ENCODE data around the gene NCK2. TPM values are rescaled to one million over a fixed set of nuclear protein-coding genes. Genes with fewer than 3 reads are reported as not detected.
A peak's percentile ranks its signal among the peaks of the same experiment; 100 is the strongest.

Gene NCK2
- total and polyA plus RNA-seq, 2 of the 13 experiments (the other 11 are each of a cell fraction or from before 2014, with no cell fraction given) = 14.8 to 23.5 TPM

DNA sequence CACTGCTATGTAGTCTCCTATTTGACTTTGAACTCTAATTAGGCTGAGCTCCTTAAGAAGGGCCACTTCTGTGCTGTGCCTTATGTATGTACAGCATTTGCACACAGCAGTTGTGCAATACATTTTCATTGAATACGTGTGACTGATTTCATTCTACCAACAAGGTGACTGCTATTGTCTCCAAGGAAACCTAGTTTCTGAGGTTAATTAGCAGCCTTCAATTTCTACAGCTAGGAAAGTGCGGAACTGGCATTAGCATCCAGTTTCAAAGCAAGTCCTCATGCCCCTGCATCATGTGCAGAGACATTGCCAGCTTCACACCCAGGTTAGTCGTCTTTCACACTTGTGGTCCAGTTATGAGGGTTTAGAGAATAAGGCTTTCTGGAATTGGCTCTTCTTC lies 58.6 kb downstream of the NCK2 start:
- Histone ChIP-seq H2AFZ (ENCODE audit: low read length) (no peak overlapping the region), H3K4me2 (ENCODE audit: low read depth, low read length) (no peak overlapping the region), H3K27me3 (ENCODE audit: control insufficient read depth in 1 of 2, insufficient read depth in 2 of 2, low read length in 2 of 2) (no peaks in the 10 kb centered on the region), H3K36me3 (replicated peaks in 1 of 2; ENCODE audit: control insufficient read depth in 1 of 2, insufficient read depth in 2 of 2, low read length in 2 of 2) (no peaks in the 10 kb centered on the region), H4K20me1 (ENCODE audit: insufficient read depth, low read length) (no peaks in the 10 kb centered on the region; the same call in 1 of the 2 replicates), H3K9me3 (ENCODE audit: low read length) (no peaks in the 10 kb centered on the region), H3K79me2 (ENCODE audit: insufficient read depth, low read length) (peaks cover 8% of the 10 kb centered on the region), H3K4me3 (replicated peaks in 1 of 3; ENCODE audit: insufficient read depth in 1 of 3, low read depth in 2 of 3, low read length in 3 of 3) (no peak overlapping the region), H3K27ac (ENCODE audit: extremely low read length, insufficient read depth, low read length) (no peak overlapping the region), H3K9ac (ENCODE audit: insufficient read depth, low read depth, low read length) (no peak overlapping the region), H3K4me1 (ENCODE audit: insufficient read depth, low read length) (peaks cover 28% of the 10 kb centered on the region)
- DNase-seq (ENCODE audit: low spot score) (no peak), FAIRE-seq (no peak), ATAC-seq (no peak)
- TF ChIP-seq CEBPB (IDR thresholded peaks at IDR 0.05; ENCODE audit: borderline replicate concordance, low read depth, low read length) = peak; percentile 62; the same call in 1 of the 2 replicates
- no peak for TF ChIP-seq ZKSCAN5 (CRISPR knock-in tag; IDR thresholded peaks at IDR 0.05)
- TF ChIP-seq, protein P1, sequence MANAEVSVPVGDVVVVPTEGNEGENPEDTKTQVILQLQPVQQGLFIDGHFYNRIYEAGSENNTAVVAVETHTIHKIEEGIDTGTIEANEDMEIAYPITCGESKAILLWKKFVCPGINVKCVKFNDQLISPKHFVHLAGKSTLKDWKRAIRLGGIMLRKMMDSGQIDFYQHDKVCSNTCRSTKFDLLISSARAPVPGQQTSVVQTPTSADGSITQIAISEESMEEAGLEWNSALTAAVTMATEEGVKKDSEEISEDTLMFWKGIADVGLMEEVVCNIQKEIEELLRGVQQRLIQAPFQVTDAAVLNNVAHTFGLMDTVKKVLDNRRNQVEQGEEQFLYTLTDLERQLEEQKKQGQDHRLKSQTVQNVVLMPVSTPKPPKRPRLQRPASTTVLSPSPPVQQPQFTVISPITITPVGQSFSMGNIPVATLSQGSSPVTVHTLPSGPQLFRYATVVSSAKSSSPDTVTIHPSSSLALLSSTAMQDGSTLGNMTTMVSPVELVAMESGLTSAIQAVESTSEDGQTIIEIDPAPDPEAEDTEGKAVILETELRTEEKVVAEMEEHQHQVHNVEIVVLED (CRISPR knock-in tag; IDR thresholded peaks at IDR 0.05; ENCODE audit: borderline replicate concordance) = no peak
- WGBS (ENCODE audit: low lambda C conversion rate) = 93% methylated on average over 3 of the region's 3 CpGs
- no TSS peak for BruUV-seq (replicated peaks)
- ChIA-PET POLR2A (no interaction called here), CTCF (ENCODE audit: low intra/inter-chr PET ratio, low total read pairs) (no interaction called here)
- in situ Hi-C loops (cut with HindIII; ENCODE audit: extremely low pct_ligation_motif_present, low pct_unique_long_range_greater_than_20kb) (no loop called here), intact Hi-C loops (cut with micrococcal nuclease; ENCODE audit: unreplicated experiment) (loop anchor here (1.0 kb wide), 1 partner anchor 8 kb away; no protein-coding TSS in a partner anchor)

DNA sequence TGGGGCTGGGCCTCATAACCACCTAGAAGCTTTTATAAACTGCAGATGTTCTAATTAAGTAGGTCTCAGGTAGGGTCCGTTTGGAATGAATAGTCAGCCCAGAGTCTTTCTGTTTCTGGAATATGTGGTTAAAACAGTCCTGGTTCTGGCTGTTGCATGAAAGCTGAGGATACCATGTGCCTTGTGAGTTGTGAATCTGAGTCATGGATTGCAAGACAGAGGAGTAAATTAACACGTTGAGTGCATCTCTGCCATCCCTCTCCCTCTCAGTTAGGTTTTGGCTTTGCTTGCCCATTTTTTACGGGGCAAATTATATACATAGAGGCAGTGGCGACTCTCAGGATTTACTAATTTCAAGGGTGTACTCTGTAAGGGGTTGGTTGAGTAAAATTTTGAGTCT lies 59.1 kb downstream of the NCK2 start:
- BruUV-seq (replicated peaks) = no TSS peak
- TF ChIP-seq CHD2 (IDR thresholded peaks at IDR 0.05; ENCODE audit: low read depth, low read length) (no peak), ZNF263 (CRISPR knock-in tag; IDR thresholded peaks at IDR 0.05) (no peak), ZNF775 (CRISPR knock-in tag; IDR thresholded peaks at IDR 0.05; ENCODE audit: borderline replicate concordance) (no peak), ZNF747 (CRISPR knock-in tag; IDR thresholded peaks at IDR 0.05; ENCODE audit: borderline replicate concordance) (no peak), IKZF4 (CRISPR knock-in tag; IDR thresholded peaks at IDR 0.05; ENCODE audit: borderline replicate concordance, low read depth, not compliant biosample characterization) (no peak), ONECUT2 (CRISPR knock-in tag; IDR thresholded peaks at IDR 0.05) (no peak), NCOR1 (IDR thresholded peaks at IDR 0.05; ENCODE audit: borderline replicate concordance, low read length) (no peak), SSRP1 (CRISPR knock-in tag; IDR thresholded peaks at IDR 0.05) (no peak), ZNF468 (CRISPR knock-in tag; IDR thresholded peaks at IDR 0.05) (no peak), ZFP41 (CRISPR knock-in tag; IDR thresholded peaks at IDR 0.05; ENCODE audit: borderline replicate concordance) (no peak), ZNF335 (CRISPR knock-in tag; IDR thresholded peaks at IDR 0.05) (no peak)
- TF ChIP-seq, protein P2, sequence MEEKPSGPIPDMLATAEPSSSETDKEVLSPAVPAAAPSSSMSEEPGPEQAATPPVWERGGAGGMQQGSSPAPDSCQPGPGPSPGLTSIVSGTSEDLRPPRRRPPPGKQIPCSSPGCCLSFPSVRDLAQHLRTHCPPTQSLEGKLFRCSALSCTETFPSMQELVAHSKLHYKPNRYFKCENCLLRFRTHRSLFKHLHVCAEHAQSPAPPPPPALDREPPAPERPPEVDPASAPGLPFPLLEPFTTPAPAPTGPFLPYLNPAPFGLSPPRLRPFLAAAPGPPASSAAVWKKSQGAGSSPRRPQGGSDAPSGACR (CRISPR knock-in tag; IDR thresholded peaks at IDR 0.05) = no peak
- TF ChIP-seq, protein P3, sequence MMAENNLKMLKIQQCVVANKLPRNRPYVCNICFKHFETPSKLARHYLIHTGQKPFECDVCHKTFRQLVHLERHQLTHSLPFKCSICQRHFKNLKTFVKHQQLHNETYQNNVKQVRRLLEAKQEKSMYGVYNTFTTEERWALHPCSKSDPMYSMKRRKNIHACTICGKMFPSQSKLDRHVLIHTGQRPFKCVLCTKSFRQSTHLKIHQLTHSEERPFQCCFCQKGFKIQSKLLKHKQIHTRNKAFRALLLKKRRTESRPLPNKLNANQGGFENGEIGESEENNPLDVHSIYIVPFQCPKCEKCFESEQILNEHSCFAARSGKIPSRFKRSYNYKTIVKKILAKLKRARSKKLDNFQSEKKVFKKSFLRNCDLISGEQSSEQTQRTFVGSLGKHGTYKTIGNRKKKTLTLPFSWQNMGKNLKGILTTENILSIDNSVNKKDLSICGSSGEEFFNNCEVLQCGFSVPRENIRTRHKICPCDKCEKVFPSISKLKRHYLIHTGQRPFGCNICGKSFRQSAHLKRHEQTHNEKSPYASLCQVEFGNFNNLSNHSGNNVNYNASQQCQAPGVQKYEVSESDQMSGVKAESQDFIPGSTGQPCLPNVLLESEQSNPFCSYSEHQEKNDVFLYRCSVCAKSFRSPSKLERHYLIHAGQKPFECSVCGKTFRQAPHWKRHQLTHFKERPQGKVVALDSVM (CRISPR knock-in tag; IDR thresholded peaks at IDR 0.05) = no peak

More for the DNA sequence above, 59.1 kb downstream of the NCK2 start:
- Histone ChIP-seq H3K79me2 (ENCODE audit: insufficient read depth, low read length) (peaks cover 8% of the 10 kb centered on the region), H3K36me3 (replicated peaks in 1 of 2; ENCODE audit: control insufficient read depth in 1 of 2, insufficient read depth in 2 of 2, low read length in 2 of 2) (no peaks in the 10 kb centered on the region), H3K4me1 (ENCODE audit: insufficient read depth, low read length) (peaks cover 28% of the 10 kb centered on the region), H3K9ac (ENCODE audit: insufficient read depth, low read depth, low read length) (no peak overlapping the region), H3K4me2 (ENCODE audit: low read depth, low read length) (no peak overlapping the region), H4K20me1 (ENCODE audit: insufficient read depth, low read length) (no peaks in the 10 kb centered on the region; the same call in 1 of the 2 replicates), H3K27ac (ENCODE audit: extremely low read length, insufficient read depth, low read length) (no peak overlapping the region), H2AFZ (ENCODE audit: low read length) (no peak overlapping the region), H3K4me3 (replicated peaks in 1 of 3; ENCODE audit: insufficient read depth in 1 of 3, low read depth in 2 of 3, low read length in 3 of 3) (no peak overlapping the region), H3K9me3 (ENCODE audit: low read length) (no peaks in the 10 kb centered on the region), H3K27me3 (ENCODE audit: control insufficient read depth in 1 of 2, insufficient read depth in 2 of 2, low read length in 2 of 2) (no peaks in the 10 kb centered on the region)
- ATAC-seq (no peak), DNase-seq (ENCODE audit: low spot score) (no peak), FAIRE-seq (no peak)
- intact Hi-C loops (cut with micrococcal nuclease; ENCODE audit: unreplicated experiment) = loop anchor here (1.0 kb wide), 1 partner anchor 8 kb away; no protein-coding TSS in a partner anchor
- CTCF ChIA-PET (ENCODE audit: low intra/inter-chr PET ratio, low total read pairs) = no interaction called here
- in situ Hi-C loops (cut with HindIII; ENCODE audit: extremely low pct_ligation_motif_present, low pct_unique_long_range_greater_than_20kb) = no loop called here
- WGBS (ENCODE audit: low lambda C conversion rate) = 94% methylated on average over 4 of the region's 4 CpGs
- POLR2A ChIA-PET = no interaction called here

Data from HepG2 (cell line).